Measurements from ENCODE around the gene DAPK2.
A peak's percentile ranks its signal among the peaks of the same experiment; 100 is the strongest.

DAPK2 gene

GRCh38 chr15:63979262-63979793 is 67.0 kb downstream of the DAPK2 start:
- Histone ChIP-seq H3K79me2 (ENCODE audit: control insufficient read depth, insufficient read depth, low read length) (no peaks in the 10 kb centered on the region), H3K9ac (ENCODE audit: low read length) (no peak overlapping the region), H2AK5ac (ENCODE audit: low read length) (no peak overlapping the region), H2BK15ac (replicated peaks; ENCODE audit: low read depth) (no peak overlapping the region), H2BK120ac (ENCODE audit: low read depth, low read length) (no peak overlapping the region), H3K36me3 (ENCODE audit: control insufficient read depth, insufficient read depth, low read length) (no peaks in the 10 kb centered on the region), H3K4ac (ENCODE audit: low read depth, low read length) (no peak overlapping the region), H3K4me3 (ENCODE audit: low read length) (no peak overlapping the region), H3K27ac (ENCODE audit: low read depth, low read length) (no peak overlapping the region), H4K8ac (ENCODE audit: low read depth, low read length) (no peak overlapping the region), H3K18ac (ENCODE audit: low read length) (no peak overlapping the region), H3K23ac (ENCODE audit: low read length) (no peak overlapping the region), H4K5ac (ENCODE audit: low read length) (no peak overlapping the region), H3K4me1 (ENCODE audit: control insufficient read depth, low read depth, low read length) (no peaks in the 10 kb centered on the region), H2BK5ac (ENCODE audit: low read length) (no peak overlapping the region), H3K4me2 (ENCODE audit: low read length) (no peak overlapping the region), H3K79me1 (ENCODE audit: low read length) (no peaks in the 10 kb centered on the region), H3K56ac (ENCODE audit: low read length) (no peak overlapping the region), H3K27me3 (ENCODE audit: insufficient read depth, low read length, poor library complexity) (no peaks in the 10 kb centered on the region)
- WGBS (ENCODE audit: extremely low coverage, insufficient coverage, low lambda C conversion rate), result no CpG with 5 or more reads among the region's 6 CpGs
- no peak for DNase-seq

GRCh38 chr15:63978511-63979261 is 67.6 kb downstream of the DAPK2 start:
- no peak overlapping the region for H2AK5ac ChIP-seq (ENCODE audit: low read length)
- no peak overlapping the region for H3K4ac ChIP-seq (ENCODE audit: low read depth, low read length)
- no CpG with 5 or more reads among the region's 4 CpGs for WGBS (ENCODE audit: extremely low coverage, insufficient coverage, low lambda C conversion rate)
- H4K8ac ChIP-seq (ENCODE audit: low read depth, low read length), result no peak overlapping the region
- H3K79me2 ChIP-seq (ENCODE audit: control insufficient read depth, insufficient read depth, low read length), result no peaks in the 10 kb centered on the region
- H2BK15ac ChIP-seq (replicated peaks; ENCODE audit: low read depth), result no peak overlapping the region
- no peaks in the 10 kb centered on the region for H3K4me1 ChIP-seq (ENCODE audit: control insufficient read depth, low read depth, low read length)
- no peak overlapping the region for H3K23ac ChIP-seq (ENCODE audit: low read length)
- H3K9ac ChIP-seq (ENCODE audit: low read length), result no peak overlapping the region
- no peak overlapping the region for H3K18ac ChIP-seq (ENCODE audit: low read length)
- H4K5ac ChIP-seq (ENCODE audit: low read length), result no peak overlapping the region
- no peaks in the 10 kb centered on the region for H3K79me1 ChIP-seq (ENCODE audit: low read length)
- no peak overlapping the region for H2BK5ac ChIP-seq (ENCODE audit: low read length)
- H3K56ac ChIP-seq (ENCODE audit: low read length), result no peak overlapping the region
- no peak overlapping the region for H3K4me3 ChIP-seq (ENCODE audit: low read length)
- H3K27ac ChIP-seq (ENCODE audit: low read depth, low read length), result no peak overlapping the region
- no peaks in the 10 kb centered on the region for H3K36me3 ChIP-seq (ENCODE audit: control insufficient read depth, insufficient read depth, low read length)
- H3K27me3 ChIP-seq (ENCODE audit: insufficient read depth, low read length, poor library complexity), result no peaks in the 10 kb centered on the region
- no peak for DNase-seq
- H3K4me2 ChIP-seq (ENCODE audit: low read length), result no peak overlapping the region
- no peak overlapping the region for H2BK120ac ChIP-seq (ENCODE audit: low read depth, low read length)

- Histone ChIP-seq H3K9ac (ENCODE audit: low read length) (no peak overlapping the region), H3K27ac (ENCODE audit: low read depth, low read length) (no peak overlapping the region), H3K56ac (ENCODE audit: low read length) (no peak overlapping the region), H3K79me1 (ENCODE audit: low read length) (no peaks in the 10 kb centered on the region), H4K5ac (ENCODE audit: low read length) (no peak overlapping the region), H2BK5ac (ENCODE audit: low read length) (no peak overlapping the region), H3K4me1 (ENCODE audit: control insufficient read depth, low read depth, low read length) (peaks cover 3% of the 10 kb centered on the region), H4K8ac (ENCODE audit: low read depth, low read length) (no peak overlapping the region), H3K4me2 (ENCODE audit: low read length) (no peak overlapping the region), H2AK5ac (ENCODE audit: low read length) (no peak overlapping the region), H2BK120ac (ENCODE audit: low read depth, low read length) (no peak overlapping the region), H3K4ac (ENCODE audit: low read depth, low read length) (no peak overlapping the region), H3K79me2 (ENCODE audit: control insufficient read depth, insufficient read depth, low read length) (no peaks in the 10 kb centered on the region), H2BK15ac (replicated peaks; ENCODE audit: low read depth) (no peak overlapping the region), H3K36me3 (ENCODE audit: control insufficient read depth, insufficient read depth, low read length) (no peaks in the 10 kb centered on the region), H3K4me3 (ENCODE audit: low read length) (no peak overlapping the region), H3K18ac (ENCODE audit: low read length) (no peak overlapping the region), H3K23ac (ENCODE audit: low read length) (no peak overlapping the region), H3K27me3 (ENCODE audit: insufficient read depth, low read length, poor library complexity) (no peaks in the 10 kb centered on the region)
- WGBS (ENCODE audit: extremely low coverage, insufficient coverage, low lambda C conversion rate), result no CpG with 5 or more reads among the region's 2 CpGs
- DNase-seq, result no peak
These were observed 69.2 kb downstream of the DAPK2 start for GRCh38 chr15:63977119-63977518.

- Histone ChIP-seq H3K18ac (ENCODE audit: low read length) (no peak overlapping the region), H4K5ac (ENCODE audit: low read length) (no peak overlapping the region), H3K27ac (ENCODE audit: low read depth, low read length) (no peak overlapping the region)
These were observed 72.3 kb downstream of the DAPK2 start for GRCh38 chr15:63974021-63974420.

GRCh38 chr15:63973212-63974009 is 72.9 kb downstream of the DAPK2 start:
- no peak overlapping the region for H3K4me2 ChIP-seq (ENCODE audit: low read length)
- no peak overlapping the region for H3K4ac ChIP-seq (ENCODE audit: low read depth, low read length)
- no peak overlapping the region for H3K27ac ChIP-seq (ENCODE audit: low read depth, low read length)
- no peak overlapping the region for H4K8ac ChIP-seq (ENCODE audit: low read depth, low read length)
- peak overlapping the region; percentile 59 for H3K56ac ChIP-seq (ENCODE audit: low read length)
- DNase-seq, result no peak
- H3K4me1 ChIP-seq (ENCODE audit: control insufficient read depth, low read depth, low read length), result peaks cover 10% of the 10 kb centered on the region
- no peak overlapping the region for H3K18ac ChIP-seq (ENCODE audit: low read length)
- no CpG with 5 or more reads among the region's 2 CpGs for WGBS (ENCODE audit: extremely low coverage, insufficient coverage, low lambda C conversion rate)
- H2BK5ac ChIP-seq (ENCODE audit: low read length), result peak overlapping the region; percentile 37
- no peaks in the 10 kb centered on the region for H3K27me3 ChIP-seq (ENCODE audit: insufficient read depth, low read length, poor library complexity)
- no peak overlapping the region for H3K9ac ChIP-seq (ENCODE audit: low read length)
- H3K79me2 ChIP-seq (ENCODE audit: control insufficient read depth, insufficient read depth, low read length), result no peaks in the 10 kb centered on the region
- H3K4me3 ChIP-seq (ENCODE audit: low read length), result no peak overlapping the region
- H2AK5ac ChIP-seq (ENCODE audit: low read length), result no peak overlapping the region
- H3K79me1 ChIP-seq (ENCODE audit: low read length), result no peaks in the 10 kb centered on the region
- H2BK15ac ChIP-seq (replicated peaks; ENCODE audit: low read depth), result no peak overlapping the region
- H4K5ac ChIP-seq (ENCODE audit: low read length), result no peak overlapping the region
- H3K23ac ChIP-seq (ENCODE audit: low read length), result peak overlapping the region; percentile 76
- H3K36me3 ChIP-seq (ENCODE audit: control insufficient read depth, insufficient read depth, low read length), result no peaks in the 10 kb centered on the region
- no peak overlapping the region for H2BK120ac ChIP-seq (ENCODE audit: low read depth, low read length)

More at GRCh38 chr15:63974021-63974420, 72.3 kb downstream of the DAPK2 start:
- H2BK120ac ChIP-seq (ENCODE audit: low read depth, low read length), result no peak overlapping the region
- no peaks in the 10 kb centered on the region for H3K36me3 ChIP-seq (ENCODE audit: control insufficient read depth, insufficient read depth, low read length)
- H4K8ac ChIP-seq (ENCODE audit: low read depth, low read length), result no peak overlapping the region
- no peaks in the 10 kb centered on the region for H3K79me2 ChIP-seq (ENCODE audit: control insufficient read depth, insufficient read depth, low read length)
- H2BK15ac ChIP-seq (replicated peaks; ENCODE audit: low read depth), result no peak overlapping the region
- H2AK5ac ChIP-seq (ENCODE audit: low read length), result no peak overlapping the region
- no peaks in the 10 kb centered on the region for H3K27me3 ChIP-seq (ENCODE audit: insufficient read depth, low read length, poor library complexity)
- H2BK5ac ChIP-seq (ENCODE audit: low read length), result no peak overlapping the region
- H3K4ac ChIP-seq (ENCODE audit: low read depth, low read length), result no peak overlapping the region
- no peak overlapping the region for H3K9ac ChIP-seq (ENCODE audit: low read length)
- no peak overlapping the region for H3K4me3 ChIP-seq (ENCODE audit: low read length)
- H3K4me1 ChIP-seq (ENCODE audit: control insufficient read depth, low read depth, low read length), result peaks cover 10% of the 10 kb centered on the region
- no peak overlapping the region for H3K4me2 ChIP-seq (ENCODE audit: low read length)
- H3K23ac ChIP-seq (ENCODE audit: low read length), result no peak overlapping the region
- H3K79me1 ChIP-seq (ENCODE audit: low read length), result no peaks in the 10 kb centered on the region
- DNase-seq, result no peak
- no peak overlapping the region for H3K56ac ChIP-seq (ENCODE audit: low read length)
